Hematopoietic multipotent progenitor cell (in vitro differentiated cells): ENCODE data around the gene TRMT2A. TPM values are rescaled to one million over a fixed set of nuclear protein-coding genes. Genes with fewer than 3 reads are reported as not detected.

Experiments used
- DNase-seq, 3 donors: peaks; one replicate each; pipeline ENCODE4 v3.0.0-alpha.2; 2011 to 2015; ENCODE audit warnings: low read depth in 2 of 3, low spot score in 2 of 3
- total RNA-seq: library from RNA; depleted of rRNA; stranded (reverse); fragments of >200 nt; gene quantifications from one replicate; pipeline ENCODE4 v1.2.3, GENCODE V29; 2012

The TRMT2A gene
- total RNA-seq, 1 donor, result 87.0 TPM

- DNase-seq, result no peak
Observed at GRCh38 chr22:20149257-20150250, 32.5 kb upstream of the TRMT2A start.

DNA sequence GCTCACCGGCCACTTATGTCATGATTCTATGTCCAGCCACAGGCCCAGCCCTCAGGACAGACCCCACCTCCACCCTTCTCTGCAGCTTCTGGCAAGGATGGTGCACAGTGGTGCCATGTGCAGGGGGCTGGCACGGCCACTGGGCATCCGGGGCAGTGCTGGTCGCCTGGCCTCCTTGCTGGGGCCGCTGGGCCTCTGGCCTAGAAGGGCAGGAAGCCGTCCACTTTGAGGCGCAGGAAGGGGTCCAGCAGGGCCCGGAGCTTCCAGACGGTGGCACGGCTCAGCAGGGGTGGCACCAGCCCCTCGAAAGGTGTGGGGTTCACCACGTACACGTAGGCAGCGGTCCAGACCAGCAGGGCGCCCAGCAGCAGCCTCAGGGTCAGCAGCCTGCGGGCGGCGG is 31.4 kb upstream of the TRMT2A start:
- DNase-seq, result no peak

DNA sequence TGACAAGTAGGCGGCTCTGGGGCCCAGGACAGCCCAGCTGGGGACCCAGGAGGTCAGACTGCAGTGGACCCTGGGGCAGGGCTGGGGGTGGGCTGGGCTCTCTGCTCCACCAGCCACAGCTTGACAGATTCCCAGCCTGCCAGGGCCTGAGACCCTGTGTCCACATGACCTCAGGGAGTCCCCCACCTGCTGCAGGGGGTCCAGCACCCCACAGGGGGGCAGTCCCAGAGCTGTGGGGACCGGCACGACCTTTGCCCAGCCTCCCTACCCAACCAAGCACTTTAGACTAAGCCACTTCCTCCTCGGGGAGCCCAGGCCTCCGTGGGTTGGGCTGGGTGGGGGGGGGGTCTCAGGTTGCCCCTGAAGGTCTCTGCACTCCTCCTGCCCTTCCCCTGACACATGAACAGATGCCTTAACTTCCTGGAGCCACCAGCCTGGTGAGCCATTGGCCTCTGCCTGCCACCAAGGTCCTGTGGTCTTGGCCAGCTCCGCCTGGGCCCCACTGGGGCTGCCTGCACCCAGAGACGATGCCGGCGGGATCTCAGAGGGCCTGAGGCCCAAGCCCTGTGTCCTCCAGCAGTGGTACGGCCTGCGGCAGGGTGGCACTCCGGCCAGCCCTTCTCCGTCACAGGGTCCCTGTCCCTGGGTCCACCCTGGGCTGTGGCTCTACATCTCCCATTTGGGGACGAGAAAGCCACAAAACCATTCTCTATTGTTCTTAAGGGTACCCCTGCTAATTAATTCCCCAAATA is 30.4 kb upstream of the TRMT2A start:
- DNase-seq, result peak in 1 of 3 donors; percentile 27

DNA sequence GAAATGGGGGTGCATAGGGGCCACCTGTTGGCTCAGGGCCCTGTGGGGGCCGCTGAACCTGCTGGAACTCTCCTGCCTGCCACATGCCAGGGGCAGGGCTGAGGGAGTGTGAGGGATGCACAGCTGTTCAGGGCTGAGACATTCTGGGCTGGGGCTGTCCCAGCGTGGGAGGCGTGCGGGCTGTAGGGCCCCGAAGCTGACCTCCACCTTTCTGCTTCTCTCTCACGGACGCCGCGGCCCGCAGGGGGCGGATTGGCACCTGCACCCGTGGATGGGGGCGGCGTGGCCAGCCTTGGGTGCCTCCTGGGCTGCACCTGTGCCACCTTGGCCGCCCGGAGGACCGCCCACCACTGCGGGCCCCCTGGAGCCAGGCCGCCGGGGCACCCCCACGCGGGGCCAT is 29.8 kb upstream of the TRMT2A start:
- DNase-seq, result no peak

DNA sequence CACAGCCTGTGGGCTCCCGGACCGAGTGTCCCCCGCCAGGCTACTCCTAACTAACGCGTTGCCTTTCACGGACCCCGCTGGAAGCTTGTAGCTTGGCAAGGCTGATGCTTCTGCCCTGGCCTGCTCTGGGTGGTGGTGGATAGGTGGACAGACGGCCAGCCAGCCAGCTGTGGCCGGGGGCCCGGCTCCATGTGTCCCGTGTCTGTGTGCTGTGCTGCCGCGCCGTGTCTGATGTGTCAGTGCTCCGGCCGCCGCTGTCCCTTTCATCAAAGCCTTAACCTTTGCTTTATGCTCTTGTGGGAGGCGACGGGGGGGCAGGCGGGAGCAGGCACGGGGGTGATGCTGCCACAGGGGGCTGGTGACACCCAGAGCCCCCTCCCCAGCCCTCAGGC is 28.8 kb upstream of the TRMT2A start:
- no peak for DNase-seq

DNA sequence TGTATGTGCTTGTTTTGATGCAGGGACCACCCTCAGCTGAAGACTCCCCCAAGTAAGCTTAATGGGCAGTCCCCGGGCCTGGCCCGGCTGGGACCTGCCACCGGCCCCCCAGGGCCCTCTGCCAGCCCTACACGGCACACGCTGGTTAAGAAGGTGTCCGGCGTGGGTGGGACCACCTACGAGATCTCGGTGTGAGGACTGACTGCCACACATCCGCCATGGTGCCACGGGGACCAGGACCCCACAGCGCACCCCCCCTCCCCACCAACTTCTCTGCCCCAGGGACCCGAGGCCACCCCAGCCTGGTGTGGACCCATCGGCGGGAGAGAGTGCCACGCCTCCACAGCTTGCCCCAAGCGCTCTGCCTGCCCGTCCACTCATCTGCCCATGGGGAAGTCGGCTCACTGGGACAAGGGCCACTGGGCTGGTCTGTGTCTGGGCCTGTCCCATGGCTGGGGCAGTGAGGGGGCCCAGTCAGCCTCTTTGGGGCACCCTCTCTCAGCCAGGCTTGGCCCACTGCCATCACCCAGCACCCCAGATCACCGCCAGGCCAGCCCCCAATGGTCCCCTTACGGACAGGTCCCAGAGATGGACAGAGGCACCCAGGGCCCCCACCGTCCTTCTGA is 28.3 kb upstream of the TRMT2A start:
- no peak for DNase-seq

- no peak for DNase-seq
Observed at GRCh38 chr22:20143883-20144665, 27.0 kb upstream of the TRMT2A start.

GRCh38 chr22:20142711-20143621 is 25.9 kb upstream of the TRMT2A start:
- DNase-seq, result no peak

DNA sequence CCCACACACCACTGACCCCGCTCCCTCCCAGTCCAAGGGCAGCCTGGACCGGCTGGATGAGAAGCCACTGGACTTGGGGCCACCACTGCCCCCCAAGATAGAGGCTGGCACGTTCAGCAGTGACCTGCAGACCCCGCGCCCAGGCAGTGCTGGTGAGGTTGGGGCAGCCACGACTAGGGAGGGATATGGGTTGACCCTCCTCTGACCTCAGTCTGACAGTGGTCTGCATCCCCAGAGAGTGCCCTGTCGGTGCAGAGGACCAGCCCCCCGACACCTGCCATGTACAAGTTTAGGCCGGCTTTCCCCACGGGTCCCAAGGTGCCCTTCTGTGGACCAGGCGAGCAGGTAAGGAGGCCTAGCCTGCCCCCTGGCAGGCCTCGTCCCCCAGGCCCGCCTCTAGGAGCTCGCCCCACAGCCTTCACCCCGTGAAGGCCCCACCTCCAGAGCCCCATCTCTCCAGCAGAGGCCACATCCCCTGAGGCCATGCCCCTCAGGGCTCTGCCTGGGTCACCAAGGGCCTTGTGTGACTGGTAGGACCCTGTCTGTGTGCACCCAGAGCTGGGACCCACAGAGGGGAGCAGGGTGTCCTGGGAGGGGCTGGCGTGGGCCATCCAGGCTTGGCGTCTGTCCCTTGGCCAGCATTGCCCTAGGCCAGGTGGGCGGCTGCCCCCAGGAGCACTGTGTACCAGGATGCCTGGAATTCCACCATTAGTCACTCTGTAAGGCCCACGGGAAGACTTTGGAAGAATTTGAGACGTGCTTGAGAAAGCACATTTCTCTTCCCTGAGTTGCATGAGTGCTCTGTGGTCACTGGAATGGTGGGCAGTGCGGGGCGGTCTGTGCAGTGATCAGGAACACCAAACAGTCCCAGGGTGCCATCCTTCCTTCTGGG is 24.4 kb upstream of the TRMT2A start:
- DNase-seq, result no peak

- DNase-seq, result no peak
Observed at GRCh38 chr22:20140521-20140964, 23.5 kb upstream of the TRMT2A start.

DNA sequence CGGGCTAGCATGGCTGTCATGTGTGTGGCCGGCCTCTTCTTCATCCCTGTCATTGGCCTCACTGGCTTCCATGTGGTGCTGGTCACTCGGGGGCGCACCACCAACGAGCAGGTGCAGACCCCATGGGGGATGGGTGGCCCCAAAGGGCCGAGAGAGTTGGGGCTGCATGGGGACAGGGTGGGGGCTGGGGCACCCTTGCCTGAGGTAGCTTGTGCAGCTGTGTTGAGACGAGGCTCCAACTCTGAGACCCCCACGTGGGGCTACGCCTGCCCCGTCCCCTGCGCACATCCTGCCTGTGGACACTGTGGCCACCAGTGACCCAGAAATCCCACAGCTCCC is 23.1 kb upstream of the TRMT2A start:
- DNase-seq, result no peak

DNA sequence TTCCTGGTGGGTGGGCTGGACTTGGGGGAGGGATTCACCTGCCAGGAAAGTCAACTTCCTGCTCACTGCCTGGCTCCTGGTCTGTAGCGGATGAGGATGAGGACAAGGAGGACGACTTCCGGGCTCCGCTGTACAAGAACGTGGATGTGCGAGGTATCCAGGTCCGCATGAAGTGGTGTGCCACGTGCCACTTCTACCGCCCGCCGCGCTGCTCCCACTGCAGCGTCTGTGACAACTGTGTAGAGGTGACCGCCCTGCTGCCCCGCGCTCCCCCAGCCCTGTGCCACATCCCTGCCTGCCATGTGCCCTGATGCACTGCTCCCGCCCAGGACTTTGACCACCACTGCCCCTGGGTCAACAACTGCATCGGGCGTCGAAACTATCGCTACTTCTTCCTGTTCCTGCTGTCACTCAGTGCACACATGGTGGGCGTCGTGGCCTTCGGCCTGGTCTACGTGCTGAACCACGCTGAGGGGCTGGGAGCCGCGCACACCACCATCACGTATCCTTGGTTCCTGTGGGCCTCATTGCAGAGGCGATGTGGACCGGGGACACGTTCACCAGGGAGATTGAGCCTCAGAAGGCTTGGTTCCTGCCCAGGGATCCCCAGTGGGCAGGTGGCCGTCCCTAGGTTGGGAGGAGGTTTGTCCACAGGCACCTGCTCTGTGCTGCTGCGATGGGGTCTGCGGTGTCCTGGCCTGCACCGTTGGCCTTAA is 22.5 kb upstream of the TRMT2A start:
- no peak for DNase-seq

- DNase-seq, result no peak
Observed at GRCh38 chr22:20138868-20139267, 21.8 kb upstream of the TRMT2A start.

DNA sequence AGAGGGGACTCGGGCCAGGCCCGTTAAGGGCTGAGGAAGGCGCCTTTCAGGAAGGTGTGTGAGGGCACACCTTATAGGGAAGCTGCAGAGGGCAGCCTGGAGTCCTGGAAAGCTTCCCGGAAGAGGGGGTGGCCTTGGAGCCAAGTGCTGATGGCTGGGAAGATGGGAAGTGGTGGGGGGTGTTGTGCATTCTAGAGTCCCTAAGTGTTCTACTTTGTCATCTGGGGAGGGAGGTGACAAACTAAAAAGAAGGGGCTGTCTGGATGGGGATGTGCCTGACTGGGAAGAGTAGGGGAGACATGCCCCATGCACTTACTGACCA is 21.4 kb upstream of the TRMT2A start:
- DNase-seq, result no peak

DNA sequence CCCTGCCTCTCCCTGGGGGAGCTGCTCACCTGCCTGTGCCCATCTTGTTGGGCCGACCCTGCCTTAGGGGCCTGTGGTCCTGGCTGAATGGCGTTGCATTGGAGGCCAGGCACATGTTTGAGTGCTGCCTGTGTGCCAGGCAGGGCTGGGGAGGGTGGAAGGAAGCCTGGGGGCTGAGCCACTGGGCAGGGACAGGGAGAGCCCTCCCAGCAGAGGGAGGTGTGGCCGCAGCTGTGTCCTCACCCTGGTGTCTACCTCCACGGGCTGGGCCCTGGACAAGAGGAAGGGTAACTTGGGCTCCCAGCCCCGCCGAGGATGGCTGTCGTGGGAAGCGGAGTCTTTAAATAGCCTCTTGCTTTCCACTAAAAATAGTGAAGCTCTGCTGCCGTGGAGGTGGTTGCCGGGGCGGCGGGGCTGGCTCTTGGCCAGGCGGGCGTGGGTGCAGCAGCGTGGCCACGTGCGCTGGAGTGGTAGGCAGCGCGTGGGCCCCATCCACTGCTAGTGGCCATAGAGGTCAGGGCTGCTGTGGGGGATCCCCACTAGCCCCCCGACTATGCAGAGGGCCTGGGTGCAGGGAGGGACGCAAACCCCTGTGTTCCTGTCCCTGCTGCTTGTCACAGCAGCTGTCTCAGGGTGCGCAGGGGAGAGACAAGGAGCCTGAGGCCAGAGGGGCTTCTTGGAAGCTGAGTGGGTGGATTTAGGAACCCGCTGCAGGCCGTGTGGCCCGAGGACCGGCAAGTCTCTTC is 20.8 kb upstream of the TRMT2A start:
- no peak for DNase-seq

DNA sequence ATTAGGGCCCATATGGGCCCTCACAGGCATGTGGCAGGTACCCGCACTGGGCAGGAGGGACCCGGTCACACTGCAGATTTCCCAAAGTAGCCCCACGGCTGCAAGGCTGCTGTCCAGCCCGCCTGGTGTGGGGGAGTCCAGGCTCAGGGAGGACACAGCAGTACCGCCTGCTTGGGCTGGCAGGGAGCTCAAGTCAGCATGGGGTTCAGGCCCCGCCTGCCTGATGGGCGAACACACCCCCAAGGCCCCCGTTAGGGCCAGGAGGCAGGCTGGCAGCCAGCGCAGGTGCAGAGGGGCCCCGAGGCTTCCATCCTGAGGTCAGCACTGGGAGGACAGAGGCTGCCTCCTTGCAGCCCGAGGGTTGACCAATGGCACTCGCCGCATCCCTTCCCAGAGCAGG is 20.1 kb upstream of the TRMT2A start:
- no peak for DNase-seq

DNA sequence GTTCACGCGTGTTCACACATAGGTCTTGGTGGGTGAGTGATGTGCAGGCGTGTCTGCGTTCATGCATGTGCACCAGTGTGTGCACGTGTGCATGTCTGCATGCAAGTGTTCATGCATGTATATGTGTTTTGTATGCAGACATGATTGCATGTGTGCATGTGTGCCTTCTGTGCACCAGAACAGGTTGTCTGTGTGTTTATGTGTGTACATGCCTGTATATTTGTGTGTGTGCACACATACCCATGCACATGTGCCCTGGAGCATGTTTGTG is 19.5 kb upstream of the TRMT2A start:
- no peak for DNase-seq
